Activated CD4-positive, alpha-beta T cell treated with anti-CD3 and anti-CD28 coated beads, Interleukin-2, amount 50 U/mL, for 1 hour (primary cell): ENCODE measurements around the gene FFAR3.

Source experiments
- DNase-seq: peaks from one replicate; pipeline ENCODE4 v3.0.0-alpha.2; 2020

Gene FFAR3, protein sequence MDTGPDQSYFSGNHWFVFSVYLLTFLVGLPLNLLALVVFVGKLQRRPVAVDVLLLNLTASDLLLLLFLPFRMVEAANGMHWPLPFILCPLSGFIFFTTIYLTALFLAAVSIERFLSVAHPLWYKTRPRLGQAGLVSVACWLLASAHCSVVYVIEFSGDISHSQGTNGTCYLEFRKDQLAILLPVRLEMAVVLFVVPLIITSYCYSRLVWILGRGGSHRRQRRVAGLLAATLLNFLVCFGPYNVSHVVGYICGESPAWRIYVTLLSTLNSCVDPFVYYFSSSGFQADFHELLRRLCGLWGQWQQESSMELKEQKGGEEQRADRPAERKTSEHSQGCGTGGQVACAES

GRCh38 chr19:35357867-35358573, at the start of gene FFAR3:
TSS of gene FFAR3 (plus strand) at chr19:35358460. CDS start at chr19:35358891, 431 bp downstream.
- no peak for DNase-seq

DNA sequence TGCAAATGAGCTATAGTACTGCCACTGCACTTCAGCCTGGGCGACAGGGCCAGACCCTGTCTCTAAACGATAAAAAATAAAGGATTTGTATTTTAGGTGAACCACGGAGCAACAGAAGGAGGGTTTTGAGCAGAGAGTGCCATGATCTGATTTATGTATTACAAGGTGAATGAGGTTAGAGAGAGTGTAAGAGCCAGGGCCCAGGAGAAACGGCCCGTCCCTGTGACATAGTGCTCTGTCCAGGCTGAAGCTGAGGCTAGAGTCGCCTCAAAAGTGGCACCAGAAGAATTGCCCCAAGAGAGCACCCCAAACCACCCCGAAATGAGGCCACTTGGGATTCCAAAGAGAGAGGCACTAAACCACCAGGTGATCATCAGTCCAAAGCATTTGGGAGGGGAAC, 49.4 kb upstream of the FFAR3 start:
- no peak for DNase-seq

GRCh38 chr19:35309481-35310279, 48.6 kb upstream of the FFAR3 start:
- DNase-seq: no peak

DNA sequence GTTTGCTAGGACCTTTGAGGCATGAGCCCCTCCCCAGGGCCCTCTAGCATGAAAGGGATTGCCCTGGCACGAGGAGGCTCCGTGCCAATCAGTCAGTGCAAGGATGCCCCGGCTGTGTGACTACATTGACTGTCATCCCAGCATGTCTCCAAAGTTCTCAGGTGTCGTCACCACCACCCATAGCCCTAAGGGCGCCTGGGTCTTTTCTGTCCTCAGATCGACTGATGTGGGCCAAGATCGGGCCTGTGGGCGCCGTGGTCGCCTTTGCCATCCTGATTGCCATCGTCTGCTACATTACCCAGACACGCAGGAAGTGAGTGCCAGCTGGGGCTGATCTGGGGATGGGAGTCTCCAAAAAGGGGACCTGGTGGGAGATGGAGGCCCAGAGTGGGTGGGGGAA, 47.9 kb upstream of the FFAR3 start:
- DNase-seq: no peak

DNA sequence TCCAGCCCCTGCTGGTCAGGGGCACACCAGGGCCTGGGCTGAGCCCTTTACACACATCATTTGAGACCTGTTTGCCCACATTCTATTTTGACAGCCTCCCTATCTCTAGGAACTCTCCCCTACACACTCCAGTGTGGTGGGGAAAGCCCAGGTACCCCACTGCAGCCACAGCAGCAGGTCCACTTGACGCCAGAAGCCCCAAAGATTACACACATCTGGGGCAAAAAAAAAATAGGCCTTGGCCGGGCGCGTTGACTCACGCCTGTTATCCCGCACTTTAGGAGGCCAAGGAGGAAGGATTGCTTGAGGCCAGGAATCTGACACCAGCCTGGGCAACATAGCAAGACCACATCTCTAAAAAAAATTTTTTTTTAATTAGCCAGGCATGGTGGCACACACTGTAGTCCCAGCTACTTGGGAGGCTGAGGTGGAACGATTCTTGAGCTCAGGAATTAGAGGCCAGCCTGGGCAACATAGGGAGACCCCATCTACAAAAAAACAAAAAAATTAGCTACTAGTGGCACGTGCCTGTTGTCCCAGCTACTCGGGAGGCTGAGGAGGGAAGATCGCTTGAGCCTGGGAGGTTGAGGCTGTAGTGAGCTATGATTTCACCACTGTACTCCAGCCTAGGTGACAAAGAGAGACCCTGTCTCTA, 47.3 kb upstream of the FFAR3 start:
- DNase-seq: no peak

DNA sequence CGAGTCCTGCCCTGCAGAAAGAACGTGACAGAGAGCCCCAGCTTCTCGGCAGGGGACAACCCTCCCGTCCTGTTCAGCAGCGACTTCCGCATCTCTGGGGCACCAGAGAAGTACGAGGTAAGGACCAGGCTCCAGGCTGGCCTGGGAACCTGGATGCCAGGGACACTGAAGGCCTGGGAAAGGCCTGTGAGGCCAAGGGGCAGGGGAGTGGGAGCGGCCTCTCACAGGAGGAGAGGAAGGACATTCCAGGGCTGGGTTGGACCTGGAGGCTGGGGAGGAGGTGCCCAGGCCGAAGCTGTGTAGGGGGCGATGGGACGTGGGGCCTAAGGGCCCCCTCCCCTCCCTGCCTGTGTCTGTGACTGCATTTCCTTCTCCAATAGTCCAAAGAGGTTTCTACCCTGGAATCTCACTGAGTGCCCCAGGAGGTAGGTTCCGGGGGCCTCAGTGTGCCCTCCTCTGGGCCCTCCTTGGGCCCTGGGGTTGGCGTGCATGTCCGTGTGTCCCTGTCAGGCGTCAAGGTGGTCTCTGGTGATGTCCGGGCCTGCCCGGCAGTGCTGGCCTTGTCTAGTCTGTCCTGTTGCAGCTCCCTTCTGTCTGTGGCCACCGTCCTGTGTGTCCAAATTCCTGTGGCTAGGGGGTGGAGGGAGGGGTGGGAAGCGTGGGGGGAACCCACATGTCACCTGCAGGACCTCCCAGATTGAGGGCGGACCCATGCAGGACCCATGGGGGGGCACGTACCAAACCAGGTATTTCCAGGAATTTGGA, 46.2 kb upstream of the FFAR3 start:
- DNase-seq: no peak

- no peak for DNase-seq
Measured at GRCh38 chr19:35313587-35313986, 44.7 kb upstream of the FFAR3 start.

DNA sequence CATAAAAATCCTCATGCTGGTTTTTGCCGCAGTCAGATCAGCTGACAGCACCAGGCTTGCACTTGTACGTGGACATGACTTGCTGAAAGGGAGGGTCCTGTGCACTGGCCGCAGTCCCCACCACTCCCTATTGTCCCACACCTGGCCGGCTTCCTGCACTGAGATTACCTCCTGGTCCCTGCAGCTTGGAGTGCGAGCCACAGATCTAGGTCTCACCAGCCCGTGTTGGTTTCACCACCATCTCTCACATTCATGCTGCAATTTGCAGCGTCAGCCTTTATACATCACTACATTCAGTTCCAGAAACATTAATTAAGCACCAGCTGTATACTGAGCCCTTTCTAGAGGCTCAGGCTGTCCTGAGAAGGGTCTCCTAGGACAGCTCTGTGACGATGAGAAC, 44.2 kb upstream of the FFAR3 start:
- DNase-seq: no peak

DNA sequence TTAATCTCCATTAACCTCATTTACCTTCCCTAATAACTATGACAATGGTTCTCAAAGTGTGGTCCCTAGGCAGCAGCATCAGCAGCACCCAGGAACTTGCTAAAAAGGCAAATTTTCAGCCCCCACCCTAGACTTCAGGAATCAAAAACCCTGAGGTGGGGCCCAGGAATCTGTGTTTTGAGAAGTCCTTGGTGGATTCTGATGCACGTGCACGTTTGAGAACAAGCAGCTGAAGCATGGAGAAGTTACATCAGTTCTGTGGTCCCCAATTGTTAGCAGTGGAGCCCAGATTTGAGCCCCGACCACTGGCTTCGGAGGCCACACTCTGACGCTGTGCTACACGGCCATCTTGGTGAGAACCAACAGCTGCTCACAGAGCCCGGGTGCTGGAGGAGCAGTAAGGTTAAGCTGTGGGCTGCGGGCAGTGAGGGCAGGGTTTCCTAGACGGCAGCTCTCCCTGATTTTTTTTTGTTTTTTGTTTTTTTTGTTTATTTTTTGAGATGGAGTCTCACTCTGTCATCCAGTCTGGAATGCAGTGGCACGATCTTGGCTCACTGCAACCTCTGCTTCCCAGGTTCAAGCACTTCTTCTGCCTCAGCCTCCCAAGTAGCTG, 43.3 kb upstream of the FFAR3 start:
- no peak for DNase-seq

DNA sequence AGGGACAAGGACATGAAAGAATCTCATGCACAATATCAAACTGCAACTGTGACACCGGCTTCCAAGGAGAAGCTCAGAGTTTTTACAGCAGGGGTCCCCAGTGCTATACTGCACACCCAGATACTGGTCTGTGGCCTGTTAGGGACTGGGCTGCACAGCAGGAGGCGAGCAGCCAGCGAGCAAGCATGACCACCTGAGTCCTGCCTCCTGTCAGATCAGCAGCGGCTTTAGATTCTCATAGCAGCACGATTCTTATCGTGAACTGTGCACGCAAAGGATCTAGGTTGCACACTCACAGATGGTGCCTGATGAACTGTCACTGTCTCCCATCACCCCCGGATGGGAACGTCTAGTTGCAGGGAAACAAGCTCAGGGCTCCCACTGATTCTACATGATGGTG, 42.4 kb upstream of the FFAR3 start:
- DNase-seq: no peak

- DNase-seq: no peak
Measured at GRCh38 chr19:35316560-35316959, 41.7 kb upstream of the FFAR3 start.

DNA sequence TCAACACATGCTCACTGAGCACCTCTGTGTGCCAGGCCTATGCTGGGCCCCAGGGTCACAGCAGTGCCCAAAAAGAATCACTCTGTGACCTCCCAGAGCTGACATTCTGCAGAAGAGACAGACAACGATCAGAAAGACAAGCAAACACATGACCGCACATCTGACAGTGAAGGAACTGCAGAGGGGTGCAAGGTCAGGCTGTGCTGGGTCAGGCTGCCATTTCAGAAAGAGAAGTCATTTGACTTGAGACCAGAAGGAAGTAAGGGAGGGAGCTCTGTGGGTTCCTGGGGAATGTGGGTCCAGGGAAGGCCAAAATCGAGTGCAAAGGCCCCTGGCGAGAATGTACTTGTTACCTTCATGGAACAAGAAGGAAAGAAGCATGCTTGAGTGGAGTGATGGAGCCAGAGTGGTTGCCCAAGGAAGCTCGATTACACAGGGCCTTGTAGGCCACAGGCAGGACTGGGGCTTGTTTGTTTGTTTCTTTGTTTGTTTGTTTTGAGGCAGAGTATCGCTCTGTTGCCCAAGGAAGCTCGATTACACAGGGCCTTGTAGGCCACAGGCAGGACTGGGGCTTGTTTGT, 40.7 kb upstream of the FFAR3 start:
- no peak for DNase-seq

- no peak for DNase-seq
Measured at GRCh38 chr19:35318679-35319448, 39.4 kb upstream of the FFAR3 start.

DNA sequence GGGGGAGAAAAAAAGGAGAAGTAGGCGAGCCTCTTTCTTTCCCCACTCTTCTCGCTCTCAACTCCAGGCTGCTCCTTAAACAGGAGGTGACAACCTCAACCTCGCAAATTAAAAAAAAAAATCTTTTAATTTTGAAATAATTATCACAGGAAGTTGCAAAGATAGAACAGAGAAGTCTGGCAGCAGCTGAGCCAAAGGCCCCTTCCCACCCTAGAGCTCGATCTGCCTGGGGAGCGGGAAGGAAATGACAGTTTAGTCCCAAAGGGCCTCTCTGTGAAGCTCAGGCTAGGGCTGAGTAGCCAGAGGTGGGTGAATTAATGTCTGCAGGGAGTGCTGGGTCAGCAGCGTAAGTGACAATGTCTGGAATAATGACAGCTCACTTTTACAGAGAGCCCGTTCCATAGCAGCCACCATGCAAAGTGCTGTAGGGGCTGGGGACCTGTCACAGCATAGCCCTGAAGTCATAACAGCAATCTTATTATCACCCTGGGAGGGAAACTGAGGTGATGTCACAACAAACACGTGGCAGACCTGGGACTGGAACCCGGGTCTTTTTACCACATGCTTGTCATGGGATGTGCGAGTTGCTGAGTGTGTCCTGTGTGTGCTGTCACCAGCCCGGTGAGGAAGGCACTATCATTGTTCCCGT, 38.1 kb upstream of the FFAR3 start:
- no peak for DNase-seq

DNA sequence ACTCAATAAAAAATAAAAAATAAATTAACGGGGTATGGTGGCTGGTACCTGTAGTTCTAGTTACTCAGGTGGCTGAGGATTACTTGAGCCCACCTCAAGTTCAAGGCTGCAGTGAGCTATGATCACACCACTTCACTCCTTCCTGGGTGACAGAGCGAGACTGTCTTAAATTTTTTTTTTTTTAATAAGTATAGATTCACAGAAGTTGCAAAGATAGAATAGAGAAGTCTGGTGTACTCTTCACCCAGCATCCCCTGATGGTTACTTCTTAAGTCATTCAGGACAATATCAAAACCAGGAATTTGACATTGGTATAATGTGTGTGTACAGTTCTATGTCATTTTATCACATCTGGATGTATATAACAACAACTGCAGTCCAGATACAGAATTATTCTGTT, 37.0 kb upstream of the FFAR3 start:
- no peak for DNase-seq

DNA sequence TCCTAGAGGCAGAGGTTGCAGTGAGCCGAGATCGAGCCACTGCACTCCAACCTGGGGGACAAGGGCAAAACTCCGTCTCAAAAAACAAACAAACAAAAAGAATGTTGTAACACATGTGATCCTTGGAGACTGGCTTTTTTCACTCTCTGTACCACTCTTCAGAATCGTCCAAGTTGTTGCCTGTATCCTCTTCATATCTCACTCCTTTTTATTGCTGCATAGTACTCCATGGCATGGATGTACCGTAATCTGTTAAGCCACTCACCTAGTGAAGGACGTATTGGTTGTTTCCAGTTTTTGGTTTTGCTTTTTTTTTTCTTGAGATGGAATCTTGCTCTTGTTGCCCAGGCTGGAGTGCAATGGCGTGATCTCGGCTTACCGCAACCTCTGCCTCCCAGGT, 36.2 kb upstream of the FFAR3 start:
- no peak for DNase-seq

DNA sequence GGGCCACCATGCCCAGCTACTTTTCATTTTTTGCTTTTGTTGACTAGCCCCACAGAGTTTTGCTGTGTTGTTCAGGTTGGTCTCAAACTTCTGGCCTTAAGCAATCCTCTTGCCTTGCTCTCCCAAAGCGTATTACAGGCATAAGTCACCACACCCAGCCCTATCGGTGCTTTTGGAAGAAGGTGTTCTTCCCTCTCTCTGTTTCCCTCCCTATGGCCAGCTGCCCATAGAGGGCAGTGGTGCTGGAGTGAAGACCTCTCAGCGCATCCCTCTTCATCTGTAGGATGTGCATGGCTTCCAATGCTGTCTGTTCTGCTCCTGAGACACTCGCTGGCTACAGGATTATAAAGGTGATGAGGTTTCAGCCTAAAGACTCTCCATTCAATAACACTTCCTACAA, 30.6 kb upstream of the FFAR3 start:
- DNase-seq: no peak

GRCh38 chr19:35328851-35329285, 29.4 kb upstream of the FFAR3 start, which contains the start of gene CD22:
TSS of gene CD22 (plus strand) at chr19:35329187. CDS start at chr19:35332041, 2,854 bp downstream.
- DNase-seq: no peak

GRCh38 chr19:35329323-35329722, 28.9 kb upstream of the FFAR3 start:
- no peak for DNase-seq

DNA sequence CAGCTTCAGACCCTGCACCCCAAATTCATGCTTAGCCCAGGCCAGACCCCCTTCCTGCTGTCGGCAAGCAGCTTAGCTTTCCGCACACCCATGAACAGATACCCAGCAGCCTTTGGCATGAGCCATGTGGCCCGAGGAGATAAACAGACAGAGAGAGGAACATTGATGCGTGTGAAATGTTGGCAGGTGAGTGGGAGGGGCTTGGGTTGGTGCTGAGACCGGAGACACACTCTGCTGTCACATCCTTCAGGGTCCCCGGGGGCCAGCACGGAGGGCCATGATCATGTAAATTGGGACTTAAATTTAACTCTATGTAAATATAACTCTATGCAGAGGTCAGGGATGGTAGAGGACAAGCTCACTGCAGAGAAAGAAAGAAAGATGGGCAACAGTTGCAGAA, 27.8 kb upstream of the FFAR3 start:
- no peak for DNase-seq
